H9 (cell line): ENCODE results near the gene SLC23A2. TPM values are rescaled to one million over a fixed set of nuclear protein-coding genes. Genes with fewer than 3 reads are reported as not detected.

Source experiments
- DNase-seq: peaks from one replicate; pipeline ENCODE4 v3.0.0-alpha.2; 2017
- H2AFZ ChIP-seq: one replicate; pipeline ENCODE4 v1.6.1; 2013; ENCODE audit warnings: mild to moderate bottlenecking, low read length, control low read depth, moderate library complexity
- H2AK5ac ChIP-seq: 2 replicates; pipeline ENCODE4 v1.6.1; 2013; ENCODE audit warnings: low read length, control low read depth, mixed read lengths; ENCODE audit not compliant: insufficient read length
- H2BK120ac ChIP-seq: one replicate; pipeline ENCODE4 v1.6.1; 2013; ENCODE audit warnings: low read depth, mild to moderate bottlenecking, low read length, control low read depth, inconsistent platforms; ENCODE audit not compliant: poor library complexity, severe bottlenecking
- H2BK12ac ChIP-seq: 2 replicates; pipeline ENCODE4 v1.6.1; 2013; ENCODE audit warnings: low read length, control low read depth, mixed read lengths, low read depth; ENCODE audit not compliant: insufficient read length
- H2BK15ac ChIP-seq: 2 replicates; pipeline ENCODE4 v1.6.1; 2013; ENCODE audit warnings: low read depth, low read length, control low read depth
- H2BK20ac ChIP-seq: one replicate; pipeline ENCODE4 v1.6.1; 2013; ENCODE audit warnings: low read depth, mild to moderate bottlenecking, low read length, control low read depth, inconsistent platforms; ENCODE audit not compliant: poor library complexity, severe bottlenecking
- H2BK5ac ChIP-seq: 2 replicates; pipeline ENCODE4 v1.6.1; 2013; ENCODE audit warnings: low read length, control low read depth, mixed read lengths; ENCODE audit not compliant: insufficient read length
- H3K14ac ChIP-seq: 2 replicates; pipeline ENCODE4 v1.6.1; 2013; ENCODE audit warnings: low read length, control low read depth; ENCODE audit not compliant: insufficient read depth
- H3K18ac ChIP-seq: 2 replicates; pipeline ENCODE4 v1.6.1; 2013; ENCODE audit warnings: low read depth, mild to moderate bottlenecking, mixed read lengths, low read length, control low read depth; ENCODE audit not compliant: insufficient read length
- H3K23ac ChIP-seq: 2 replicates; pipeline ENCODE4 v1.6.1; 2013; ENCODE audit warnings: low read length, control low read depth, mixed read lengths, low read depth; ENCODE audit not compliant: insufficient read length
- H3K23me2 ChIP-seq: 2 replicates; pipeline ENCODE4 v1.6.1; 2013; ENCODE audit warnings: low read depth, mild to moderate bottlenecking, mixed read lengths, low read length, control low read depth; ENCODE audit not compliant: insufficient read length, poor library complexity, severe bottlenecking
- H3K27ac ChIP-seq: 2 replicates; pipeline ENCODE4 v1.5.1; 2013; ENCODE audit warnings: low read length, control low read depth, mixed read lengths, low read depth; ENCODE audit not compliant: insufficient read length
- H3K27me3 ChIP-seq: 2 replicates; pipeline ENCODE4 v1.6.1; 2013; ENCODE audit warnings: low read length, control low read depth, inconsistent platforms; ENCODE audit not compliant: insufficient read depth
- H3K4ac ChIP-seq: 2 replicates; pipeline ENCODE4 v1.6.1; 2013; ENCODE audit warnings: low read depth, mild to moderate bottlenecking, control low read depth, inconsistent platforms, low read length, moderate library complexity
- H3K4me1 ChIP-seq: 2 replicates; pipeline ENCODE4 v1.6.1; 2013; ENCODE audit warnings: low read length, control low read depth, inconsistent platforms; ENCODE audit not compliant: insufficient read depth
- H3K4me2 ChIP-seq: 2 replicates; pipeline ENCODE4 v1.6.1; 2013; ENCODE audit warnings: low read length, control low read depth, mixed read lengths; ENCODE audit not compliant: insufficient read length, insufficient read depth
- H3K56ac ChIP-seq: 2 replicates; pipeline ENCODE4 v1.6.1; 2013; ENCODE audit warnings: low read depth, mild to moderate bottlenecking, mixed read lengths, low read length, control low read depth; ENCODE audit not compliant: insufficient read length
- H3K79me1 ChIP-seq: 2 replicates; pipeline ENCODE4 v1.6.1; 2013; ENCODE audit warnings: low read depth, mild to moderate bottlenecking, moderate library complexity, low read length, control low read depth, inconsistent platforms; ENCODE audit not compliant: insufficient read depth, poor library complexity, severe bottlenecking
- H3K79me2 ChIP-seq: 2 replicates; pipeline ENCODE4 v1.6.1; 2013; ENCODE audit warnings: low read length, control low read depth, inconsistent platforms; ENCODE audit not compliant: insufficient read depth
- H3K9ac ChIP-seq: 2 replicates; pipeline ENCODE4 v1.6.1; 2013; ENCODE audit warnings: low read length, control low read depth, mixed read lengths; ENCODE audit not compliant: insufficient read length; ENCODE audit errors: extremely low read depth
- H3K9me3 ChIP-seq: one replicate; pipeline ENCODE4 v1.6.1; 2013; ENCODE audit warnings: low read depth, low read length, inconsistent platforms; ENCODE audit not compliant: control insufficient read depth
- H3T11ph ChIP-seq: one replicate; pipeline ENCODE4 v1.6.1; 2013; ENCODE audit warnings: mild to moderate bottlenecking, low read length, control low read depth, inconsistent platforms
- H4K20me1 ChIP-seq: one replicate; pipeline ENCODE4 v1.6.1; 2013; ENCODE audit not compliant: control insufficient read depth, insufficient read length, insufficient read depth
- H4K5ac ChIP-seq: 2 replicates; pipeline ENCODE4 v1.6.1; 2013; ENCODE audit warnings: low read depth, mild to moderate bottlenecking, mixed read lengths, low read length, control low read depth; ENCODE audit not compliant: insufficient read length
- H4K8ac ChIP-seq: replicated peaks from 2 replicates; pipeline ENCODE4 v1.6.1; 2013; ENCODE audit warnings: low read length, control low read depth, mixed read lengths, low read depth; ENCODE audit not compliant: insufficient read length
- H4K91ac ChIP-seq: 2 replicates; pipeline ENCODE4 v1.6.1; 2013; ENCODE audit warnings: low read depth, mild to moderate bottlenecking, moderate library complexity, mixed read lengths, low read length, control low read depth; ENCODE audit not compliant: insufficient read length
- H3K27ac Mint-ChIP-seq, 3 experiments: 2 replicates in 2 of 3; 3 replicates in 1 of 3; pipeline ENCODE4 v1.8.0; 2020 to 2021; ENCODE audit warnings: mixed read lengths in 3 of 3, mild to moderate bottlenecking in 1 of 3, moderate library complexity in 1 of 3
- H3K27me3 Mint-ChIP-seq: 2 replicates; pipeline ENCODE4 v1.8.0; 2021; ENCODE audit warnings: low read depth, mild to moderate bottlenecking, moderate library complexity, mixed read lengths
- H3K36me3 Mint-ChIP-seq, 3 experiments: 2 replicates in 2 of 3; 3 replicates in 1 of 3; pipeline ENCODE4 v1.8.0; 2020 to 2021; ENCODE audit warnings: low read depth in 3 of 3, mixed read lengths in 3 of 3; ENCODE audit not compliant: insufficient read depth in 1 of 3
- H3K4me1 Mint-ChIP-seq, 2 experiments: 2 replicates each; pipeline ENCODE4 v1.8.0; 2020; ENCODE audit warnings: mixed read lengths in 2 of 2
- H3K4me3 Mint-ChIP-seq, 2 experiments: 2 replicates in 1 of 2; 3 replicates in 1 of 2; pipeline ENCODE4 v1.8.0; 2020 to 2021; ENCODE audit warnings: mild to moderate bottlenecking in 2 of 2, mixed read lengths in 2 of 2, moderate library complexity in 1 of 2
- H3K9me3 Mint-ChIP-seq, 2 experiments: 2 replicates in 1 of 2; 3 replicates in 1 of 2; pipeline ENCODE4 v1.8.0; 2020; ENCODE audit warnings: mild to moderate bottlenecking in 2 of 2, mixed read lengths in 2 of 2, moderate library complexity in 1 of 2
- WGBS: extraction: QIAGEN DNeasy Blood & Tissue Kit; methylation state at CpG from one replicate; pipeline ENCODE4 v1.1.7; 2013; ENCODE audit warnings: missing lambda C conversion rate, low lambda C conversion rate, mixed read lengths; ENCODE audit not compliant: insufficient read length; ENCODE audit errors: extremely low coverage; 5-methylcytosine and 5-hydroxymethylcytosine counted together
- total RNA-seq: library from RNA; stranded (reverse); gene quantifications from 2 replicates; pipeline ENCODE4 v1.2.1, GENCODE V29; 2021
- TF ChIP-seq, protein P1 (sequence below): fragments of 200-600 bp; sonication (generic); conservative IDR thresholded peaks from 3 replicates; pipeline ENCODE4 v1.8.0; 2021; ENCODE audit warnings: antibody characterized with exemption, mild to moderate bottlenecking

The SLC23A2 gene
- total RNA-seq, 1 experiment from 2014 or later = 16.5 TPM

DNA sequence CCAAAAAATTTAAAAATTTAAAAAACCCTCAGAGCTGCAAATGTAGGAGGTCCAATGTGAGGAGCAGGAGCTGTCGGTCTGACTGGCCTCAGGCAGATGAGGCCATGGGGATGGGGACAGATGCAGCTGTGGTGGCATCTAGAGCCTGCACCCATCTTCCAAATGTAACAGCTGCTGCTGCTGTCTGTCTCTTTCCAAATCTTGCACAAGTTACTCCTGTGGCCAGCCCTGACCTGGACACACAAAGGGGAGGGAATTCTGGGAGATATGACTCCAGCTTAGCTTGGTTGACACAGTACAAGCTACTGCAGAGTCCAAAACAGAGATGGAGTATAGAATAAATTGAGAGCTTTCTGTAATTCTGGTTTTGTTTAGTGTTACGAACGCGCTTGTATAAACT is 164.4 kb downstream of the SLC23A2 start:
- no peak overlapping the region for H4K91ac ChIP-seq
- TF ChIP-seq, protein P1, sequence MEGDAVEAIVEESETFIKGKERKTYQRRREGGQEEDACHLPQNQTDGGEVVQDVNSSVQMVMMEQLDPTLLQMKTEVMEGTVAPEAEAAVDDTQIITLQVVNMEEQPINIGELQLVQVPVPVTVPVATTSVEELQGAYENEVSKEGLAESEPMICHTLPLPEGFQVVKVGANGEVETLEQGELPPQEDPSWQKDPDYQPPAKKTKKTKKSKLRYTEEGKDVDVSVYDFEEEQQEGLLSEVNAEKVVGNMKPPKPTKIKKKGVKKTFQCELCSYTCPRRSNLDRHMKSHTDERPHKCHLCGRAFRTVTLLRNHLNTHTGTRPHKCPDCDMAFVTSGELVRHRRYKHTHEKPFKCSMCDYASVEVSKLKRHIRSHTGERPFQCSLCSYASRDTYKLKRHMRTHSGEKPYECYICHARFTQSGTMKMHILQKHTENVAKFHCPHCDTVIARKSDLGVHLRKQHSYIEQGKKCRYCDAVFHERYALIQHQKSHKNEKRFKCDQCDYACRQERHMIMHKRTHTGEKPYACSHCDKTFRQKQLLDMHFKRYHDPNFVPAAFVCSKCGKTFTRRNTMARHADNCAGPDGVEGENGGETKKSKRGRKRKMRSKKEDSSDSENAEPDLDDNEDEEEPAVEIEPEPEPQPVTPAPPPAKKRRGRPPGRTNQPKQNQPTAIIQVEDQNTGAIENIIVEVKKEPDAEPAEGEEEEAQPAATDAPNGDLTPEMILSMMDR = no peak
- H3K27me3 ChIP-seq = no peaks in the 10 kb centered on the region
- H3T11ph ChIP-seq = no peak overlapping the region
- Mint-ChIP-seq H3K27ac (no peak overlapping the region), H3K36me3 (no peaks in the 10 kb centered on the region; a peak in 2 of 7 replicates), H3K27me3 (peaks cover 19% of the 10 kb centered on the region), H3K4me1 (peaks cover 11% of the 10 kb centered on the region in 2 experiments), H3K9me3 (0 out of 5 replicates have a peak, but pooled peaks cover 0 to 3% of the 10 kb centered on the region in 2 experiments), H3K4me3 (no peak overlapping the region)
- H3K4me2 ChIP-seq = no peak overlapping the region
- no peak overlapping the region for H2BK120ac ChIP-seq
- no peak overlapping the region for H3K4ac ChIP-seq
- no peak overlapping the region for H3K56ac ChIP-seq
- H3K23ac ChIP-seq = no peak overlapping the region
- no peak overlapping the region for H2BK12ac ChIP-seq
- no peaks in the 10 kb centered on the region for H3K9me3 ChIP-seq
- 67% methylated on average over 3 of the region's 4 CpGs for WGBS
- H3K27ac ChIP-seq = no peak overlapping the region
- no peak overlapping the region for H4K5ac ChIP-seq
- no peak overlapping the region for H2AFZ ChIP-seq
- H3K9ac ChIP-seq = no peak overlapping the region
- no peak overlapping the region for H2AK5ac ChIP-seq
- no peak overlapping the region; the same call in 1 of the 2 replicates for H3K14ac ChIP-seq
- no peaks in the 10 kb centered on the region for H3K79me1 ChIP-seq
- H2BK20ac ChIP-seq = no peak overlapping the region
- no peaks in the 10 kb centered on the region for H3K4me1 ChIP-seq
- H4K8ac ChIP-seq = no peak overlapping the region
- no peaks in the 10 kb centered on the region for H3K79me2 ChIP-seq
- no peaks in the 10 kb centered on the region for H4K20me1 ChIP-seq
- H3K23me2 ChIP-seq = no peaks in the 10 kb centered on the region
- no peak overlapping the region for H2BK15ac ChIP-seq
- DNase-seq = no peak
- no peak overlapping the region for H2BK5ac ChIP-seq
- H3K18ac ChIP-seq = no peak overlapping the region
